Muscle of leg (tissue), 11 donors: ENCODE data around the gene GJB3. TPM values are rescaled to one million over a fixed set of nuclear protein-coding genes. Genes with fewer than 3 reads are reported as not detected.
"Not testable (repeated sequence)": the region's sequence is repeated elsewhere in the genome, so short reads cannot be mapped to it uniquely, and the experiment has no call there.

Source experiments
- DNase-seq: peaks from one replicate; pipeline ENCODE4 v3.0.0; 2013
- H3K27ac ChIP-seq: one replicate; pipeline ENCODE4 v1.5.1; 2013; ENCODE audit warnings: mild to moderate bottlenecking, low read length, control low read depth
- H3K27me3 ChIP-seq: one replicate; pipeline ENCODE4 v1.6.1; 2013; ENCODE audit warnings: low read length; ENCODE audit not compliant: control insufficient read depth, insufficient read depth
- H3K36me3 ChIP-seq: one replicate; pipeline ENCODE4 v1.6.1; 2013; ENCODE audit warnings: low read length; ENCODE audit not compliant: control insufficient read depth, insufficient read depth
- H3K4me1 ChIP-seq: one replicate; pipeline ENCODE4 v1.6.1; 2013; ENCODE audit warnings: low read length; ENCODE audit not compliant: control insufficient read depth, insufficient read depth
- H3K4me3 ChIP-seq: one replicate; pipeline ENCODE4 v1.5.1; 2013; ENCODE audit warnings: low read length, control low read depth
- H3K9me3 ChIP-seq: replicated peaks from 2 replicates; pipeline ENCODE4 v1.6.1; 2013; ENCODE audit warnings: low read depth, low read length; ENCODE audit not compliant: control insufficient read depth
- WGBS: methylation state at CpG from one replicate; pipeline ENCODE4 v1.1.5; 2013; ENCODE audit warnings: missing lambda C conversion rate; ENCODE audit not compliant: insufficient coverage; 5-methylcytosine and 5-hydroxymethylcytosine counted together
- polyA plus RNA-seq, 8 donors: library from polyadenylated mRNA; unstranded; fragments of 120-200 nt; gene quantifications; one replicate each; pipeline versions ENCODE4 v1.2.1 to v1.2.3, GENCODE V29; 2013; ENCODE audit warnings: inconsistent platforms in 1 of 8, low replicate concordance in 1 of 8; ENCODE audit not compliant: insufficient read length in 8 of 8, insufficient read depth in 1 of 8
- total RNA-seq: library from RNA; stranded (reverse); fragments of 120-200 nt; gene quantifications from one replicate; pipeline ENCODE4 v1.2.4, GENCODE V29; 2013

GJB3 gene
- total and polyA plus RNA-seq, 9 donors: 0.10 to 1.8 (median 0.12) TPM; not detected in 4

DNA sequence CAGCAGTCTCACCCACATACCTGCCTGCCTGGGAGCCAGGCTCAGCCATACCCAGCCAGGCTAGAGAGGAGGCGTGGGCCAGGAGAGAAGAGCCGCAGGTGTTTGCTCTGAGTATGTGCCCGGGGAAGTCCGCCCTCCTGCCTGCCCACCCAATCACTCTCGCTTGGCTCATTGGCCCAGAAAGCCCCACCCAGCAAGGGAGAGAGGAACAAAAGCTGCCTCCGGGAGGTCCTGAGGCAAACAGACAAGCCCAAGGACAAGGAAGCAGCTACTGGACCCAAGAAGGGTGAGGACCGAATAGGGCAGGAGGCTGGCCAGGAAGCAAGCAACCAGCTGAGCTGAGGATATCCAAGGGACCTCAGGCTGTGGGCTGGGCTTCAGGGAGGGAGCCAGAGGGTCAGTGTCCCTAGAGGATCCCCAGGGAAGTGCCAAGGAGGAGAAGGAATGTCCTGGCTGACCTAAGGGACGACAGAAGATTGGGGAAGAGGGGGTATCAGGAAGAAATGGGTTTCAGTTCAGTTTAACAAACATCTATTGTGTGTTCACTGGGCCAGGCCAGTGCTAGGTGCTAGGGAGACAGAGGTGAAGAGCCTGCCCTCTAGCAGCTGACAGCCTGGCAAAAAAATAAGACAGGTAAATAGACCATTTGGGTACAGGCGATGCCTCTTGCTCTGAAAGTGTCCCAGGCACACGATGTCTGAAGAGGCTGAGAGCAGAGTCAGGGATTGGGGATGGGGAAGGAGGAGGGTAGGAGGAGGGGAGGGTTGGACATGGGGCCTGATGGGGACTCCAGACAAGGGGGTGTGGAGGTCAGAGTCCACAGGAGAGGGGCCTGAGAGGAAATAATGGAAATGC is 21.3 kb upstream of the GJB3 start, which contains the start of gene GJB4:
Gene GJB4, plus strand, starts transcription at position 238 of the 855 bp plus-strand sequence. CDS start 1,515 bp downstream, outside the sequence.
- Histone ChIP-seq H3K4me1 (no peaks in the 10 kb centered on the region), H3K9me3 (no peaks in the 10 kb centered on the region), H3K4me3 (no peak within 1 kb of the TSS), H3K27ac (no peak within 1 kb of the TSS), H3K36me3 (no peaks in the 10 kb centered on the region), H3K27me3 (peaks cover 2% of the 10 kb centered on the region)
- DNase-seq: no peak
- WGBS: 49% methylated on average over 6 of the region's 10 CpGs

DNA sequence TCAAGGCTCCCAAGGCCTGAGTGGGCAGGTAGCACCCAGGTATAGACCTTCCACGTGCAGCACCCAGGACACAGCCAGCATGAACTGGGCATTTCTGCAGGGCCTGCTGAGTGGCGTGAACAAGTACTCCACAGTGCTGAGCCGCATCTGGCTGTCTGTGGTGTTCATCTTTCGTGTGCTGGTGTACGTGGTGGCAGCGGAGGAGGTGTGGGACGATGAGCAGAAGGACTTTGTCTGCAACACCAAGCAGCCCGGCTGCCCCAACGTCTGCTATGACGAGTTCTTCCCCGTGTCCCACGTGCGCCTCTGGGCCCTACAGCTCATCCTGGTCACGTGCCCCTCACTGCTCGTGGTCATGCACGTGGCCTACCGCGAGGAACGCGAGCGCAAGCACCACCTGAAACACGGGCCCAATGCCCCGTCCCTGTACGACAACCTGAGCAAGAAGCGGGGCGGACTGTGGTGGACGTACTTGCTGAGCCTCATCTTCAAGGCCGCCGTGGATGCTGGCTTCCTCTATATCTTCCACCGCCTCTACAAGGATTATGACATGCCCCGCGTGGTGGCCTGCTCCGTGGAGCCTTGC is 19.7 kb upstream of the GJB3 start:
- Histone ChIP-seq H3K27me3 (peaks cover 3% of the 10 kb centered on the region), H3K9me3 (no peaks in the 10 kb centered on the region), H3K36me3 (no peaks in the 10 kb centered on the region), H3K27ac (no peak overlapping the region), H3K4me1 (no peaks in the 10 kb centered on the region), H3K4me3 (no peak overlapping the region)
- 93% methylated on average over 33 of the region's 33 CpGs for WGBS
- DNase-seq: no peak

GRCh38 chr1:34761776-34762307 is 19.2 kb upstream of the GJB3 start:
- Histone ChIP-seq H3K27ac (no peak overlapping the region), H3K36me3 (no peaks in the 10 kb centered on the region), H3K9me3 (no peaks in the 10 kb centered on the region), H3K4me3 (no peak overlapping the region), H3K27me3 (peaks cover 6% of the 10 kb centered on the region), H3K4me1 (no peaks in the 10 kb centered on the region)
- DNase-seq: no peak
- 87% methylated on average over 12 of the region's 13 CpGs for WGBS

- no peaks in the 10 kb centered on the region for H3K9me3 ChIP-seq
- no peaks in the 10 kb centered on the region for H3K4me1 ChIP-seq
- peaks cover 6% of the 10 kb centered on the region for H3K27me3 ChIP-seq
- WGBS: 51% methylated on average over 6 of the region's 7 CpGs
- H3K36me3 ChIP-seq: no peaks in the 10 kb centered on the region
- DNase-seq: no peak
- no peak overlapping the region for H3K27ac ChIP-seq
- no peak overlapping the region for H3K4me3 ChIP-seq
Observed at GRCh38 chr1:34762474-34763141, 18.4 kb upstream of the GJB3 start.

GRCh38 chr1:34763142-34763781 is 17.8 kb upstream of the GJB3 start:
- peaks cover 8% of the 10 kb centered on the region for H3K27me3 ChIP-seq
- no peaks in the 10 kb centered on the region for H3K4me1 ChIP-seq
- no peaks in the 10 kb centered on the region for H3K36me3 ChIP-seq
- no peak for DNase-seq
- H3K27ac ChIP-seq: no peak overlapping the region
- 37% methylated on average over 7 of the region's 8 CpGs for WGBS
- H3K9me3 ChIP-seq: no peaks in the 10 kb centered on the region
- H3K4me3 ChIP-seq: no peak overlapping the region

DNA sequence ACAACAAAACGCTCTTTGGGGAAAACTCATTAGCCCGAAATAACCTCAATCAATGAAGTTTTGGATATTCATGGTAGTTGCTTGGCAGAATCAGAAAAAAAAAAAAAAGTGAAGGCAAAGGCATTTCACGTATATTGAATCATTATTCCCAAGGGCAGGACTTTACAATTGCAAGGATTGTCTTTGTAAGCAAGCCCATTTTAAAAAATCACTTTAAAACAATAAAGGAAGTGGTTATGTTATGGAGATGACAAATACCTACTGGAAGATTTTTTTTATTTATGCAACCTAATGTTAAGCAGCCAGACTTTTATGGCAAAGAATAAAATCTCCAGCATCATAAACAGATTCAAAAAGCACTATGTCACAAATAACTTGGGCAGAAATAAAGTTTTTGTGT is 12.2 kb upstream of the GJB3 start:
- no peak for DNase-seq
- no peak overlapping the region for H3K4me3 ChIP-seq
- H3K27ac ChIP-seq: no peak overlapping the region
- WGBS: no CpG with 5 or more reads among the region's 3 CpGs
- peaks cover 8% of the 10 kb centered on the region for H3K27me3 ChIP-seq
- no peaks in the 10 kb centered on the region for H3K36me3 ChIP-seq
- no peaks in the 10 kb centered on the region for H3K9me3 ChIP-seq
- H3K4me1 ChIP-seq: no peaks in the 10 kb centered on the region

- no peaks in the 10 kb centered on the region for H3K4me1 ChIP-seq
- no peaks in the 10 kb centered on the region for H3K36me3 ChIP-seq
- H3K9me3 ChIP-seq: no peaks in the 10 kb centered on the region
- peaks cover 10% of the 10 kb centered on the region for H3K27me3 ChIP-seq
- no peak overlapping the region for H3K27ac ChIP-seq
- no peak for DNase-seq
- 73% methylated on average over 5 of the region's 5 CpGs for WGBS
- H3K4me3 ChIP-seq: no peak overlapping the region
Observed at GRCh38 chr1:34770891-34771504, 10.0 kb upstream of the GJB3 start.

GRCh38 chr1:34771573-34772371 is 9.2 kb upstream of the GJB3 start:
- H3K27ac ChIP-seq: no peak overlapping the region
- H3K4me1 ChIP-seq: no peaks in the 10 kb centered on the region
- H3K9me3 ChIP-seq: no peaks in the 10 kb centered on the region
- H3K27me3 ChIP-seq: peaks cover 6% of the 10 kb centered on the region
- no peaks in the 10 kb centered on the region for H3K36me3 ChIP-seq
- no peak for DNase-seq
- no peak overlapping the region for H3K4me3 ChIP-seq
- 75% methylated on average over 8 of the region's 16 CpGs for WGBS

- DNase-seq, H3K27me3 ChIP-seq, H3K9me3 ChIP-seq, H3K27ac ChIP-seq, H3K4me1 ChIP-seq, H3K4me3 ChIP-seq, H3K36me3 ChIP-seq: not testable (repeated sequence)
- no CpG with 5 or more reads among the region's 4 CpGs for WGBS
Observed at GRCh38 chr1:34773114-34773513, 7.9 kb upstream of the GJB3 start.
